Measurements from ENCODE around the gene PLA2G4B. TPM values are rescaled to one million over a fixed set of nuclear protein-coding genes. Genes with fewer than 3 reads are reported as not detected.

PLA2G4B gene
- total and polyA plus RNA-seq, 10 of the 15 experiments (the other 5 are each of a cell fraction or from before 2014, with no cell fraction given): 0.22 to 6.6 (median 2.9) TPM

DNA sequence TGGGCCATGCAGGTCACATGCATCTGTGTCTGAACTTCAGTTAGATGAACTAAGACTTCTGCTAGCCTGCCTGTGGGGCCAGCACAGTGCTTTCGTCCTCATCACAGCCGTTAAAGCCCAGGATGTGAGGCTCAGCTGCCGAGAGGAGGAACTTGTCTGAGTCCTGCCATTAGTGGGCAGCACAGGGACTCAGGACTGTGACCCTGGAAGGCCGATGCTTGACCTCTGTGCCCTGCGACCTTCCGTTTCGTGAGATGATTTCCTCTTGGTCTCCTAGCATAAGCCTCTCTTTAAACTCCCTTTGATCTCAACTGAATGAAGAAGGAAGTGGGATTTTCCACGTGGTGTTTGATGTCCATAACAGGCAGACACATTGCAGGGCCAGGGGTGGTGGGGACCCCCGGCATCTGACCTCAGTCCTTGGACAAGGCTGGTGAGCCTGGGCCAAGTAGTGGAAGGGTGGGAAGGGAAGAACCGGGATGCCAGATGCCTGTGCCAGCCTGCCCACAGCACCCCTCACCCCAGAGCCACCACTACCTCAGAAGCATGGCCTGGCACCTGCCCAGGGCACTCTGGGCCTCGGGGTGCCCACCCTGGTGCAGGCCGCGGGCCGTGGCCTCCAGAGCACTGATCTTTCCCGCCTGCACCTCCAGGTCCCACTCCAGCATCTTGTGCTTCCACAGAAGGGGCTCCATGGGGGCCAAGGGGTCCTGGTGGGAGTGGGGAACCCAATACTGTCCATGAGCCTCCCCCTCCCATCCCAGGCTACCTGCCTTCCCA is 21.6 kb downstream of the PLA2G4B start:
- ChIA-PET SMC1A (ENCODE audit: uncharacterized antibody, unreplicated experiment) (no interaction called here), CTCF (interaction anchor here (1.0 kb wide), 1 partner anchor 45 kb away, joined by 3 read pairs; no protein-coding TSS in a partner anchor), POLR2A (no interaction called here), RAD21 (ENCODE audit: unreplicated experiment) (no interaction called here)
- no peaks in the 10 kb centered on the region for H3K36me3 ChIP-seq (ENCODE audit: control insufficient read depth in 2 of 2, insufficient read depth in 2 of 2, low read length in 1 of 2)
- TF ChIP-seq NR2F1 (conservative IDR thresholded peaks at IDR 0.05): peak; percentile 55
- TF ChIP-seq CTCF (IDR thresholded peaks at IDR 0.05 in 2 of 3, conservative IDR thresholded peaks at IDR 0.05 in 1 of 3; ENCODE audit: control insufficient read depth in 2 of 3, extremely low read depth in 1 of 3, insufficient read depth in 1 of 3, low read depth in 3 of 3, low read length in 3 of 3): 0 out of 6 replicates have a peak, but pooled peaks of 1 of the 3 experiments have one; percentile 1
- TF ChIP-seq SPI1 (IDR thresholded peaks at IDR 0.05; ENCODE audit: borderline replicate concordance, insufficient read depth, low read depth, low read length): peak; percentile 16; the same call in 1 of the 2 replicates
- 0 out of 2 replicates have a peak, but pooled peaks have one; percentile 12 for TF ChIP-seq NR2C1 (IDR thresholded peaks at IDR 0.05)
- TF ChIP-seq, protein P1, sequence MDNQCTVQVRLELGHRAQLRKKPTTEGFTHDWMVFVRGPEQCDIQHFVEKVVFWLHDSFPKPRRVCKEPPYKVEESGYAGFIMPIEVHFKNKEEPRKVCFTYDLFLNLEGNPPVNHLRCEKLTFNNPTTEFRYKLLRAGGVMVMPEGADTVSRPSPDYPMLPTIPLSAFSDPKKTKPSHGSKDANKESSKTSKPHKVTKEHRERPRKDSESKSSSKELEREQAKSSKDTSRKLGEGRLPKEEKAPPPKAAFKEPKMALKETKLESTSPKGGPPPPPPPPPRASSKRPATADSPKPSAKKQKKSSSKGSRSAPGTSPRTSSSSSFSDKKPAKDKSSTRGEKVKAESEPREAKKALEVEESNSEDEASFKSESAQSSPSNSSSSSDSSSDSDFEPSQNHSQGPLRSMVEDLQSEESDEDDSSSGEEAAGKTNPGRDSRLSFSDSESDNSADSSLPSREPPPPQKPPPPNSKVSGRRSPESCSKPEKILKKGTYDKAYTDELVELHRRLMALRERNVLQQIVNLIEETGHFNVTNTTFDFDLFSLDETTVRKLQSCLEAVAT (IDR thresholded peaks at IDR 0.05): no peak
- no peak overlapping the region for H2AFZ ChIP-seq (ENCODE audit: control insufficient read depth, low read depth, low read length)
- no peak overlapping the region for H3K4me3 ChIP-seq
- DNase-seq (ENCODE audit: low read depth, low spot score) (no peak), FAIRE-seq (peak; percentile 64), ATAC-seq (peak; percentile 35)
- no peaks in the 10 kb centered on the region for H3K79me2 ChIP-seq (ENCODE audit: control insufficient read depth, insufficient read depth, low read length)
- no peaks in the 10 kb centered on the region; a peak in 1 of 4 replicates for H3K27me3 ChIP-seq (replicated peaks in 1 of 2; ENCODE audit: control insufficient read depth in 2 of 2, insufficient read depth in 2 of 2, low read length in 1 of 2)
- no peaks in the 10 kb centered on the region for H4K20me1 ChIP-seq (ENCODE audit: control insufficient read depth, insufficient read depth)
- H3K27ac ChIP-seq (ENCODE audit: control insufficient read depth, insufficient read depth): no peak overlapping the region
- no peaks in the 10 kb centered on the region for H3K9me3 ChIP-seq (replicated peaks; ENCODE audit: control insufficient read depth, insufficient read depth, low read length)
- in situ Hi-C loops (cut with MboI): no loop called here
- H3K4me2 ChIP-seq (ENCODE audit: control insufficient read depth, insufficient read depth): no peak overlapping the region
- intact Hi-C loops (cut with micrococcal nuclease; ENCODE audit: unreplicated experiment): no loop called here
- H3K9ac ChIP-seq (ENCODE audit: control insufficient read depth, insufficient read depth, low read length): no peak overlapping the region
- BruUV-seq (replicated peaks): no TSS peak
- no peaks in the 10 kb centered on the region for H3K4me1 ChIP-seq (ENCODE audit: control insufficient read depth, insufficient read depth, low read length)
- WGBS (ENCODE audit: insufficient coverage, insufficient replicate concordance, low lambda C conversion rate, missing lambda C conversion rate): 19% methylated on average over 15 of the region's 15 CpGs

Data from GM12878 (cell line).